Activated CD4-positive, alpha-beta T cell treated with anti-CD3 and anti-CD28 coated beads, Interleukin-10, Interleukin-2, amounts not matched to agents 100 ng/mL and 50 ng/mL, durations not matched to agents 16 hours and 8 hours (primary cell): Measurements from ENCODE around the gene SSNA1.

Source experiments
- DNase-seq: peaks from one replicate; pipeline ENCODE4 v3.0.0-alpha.2; 2020

The SSNA1 gene

DNA sequence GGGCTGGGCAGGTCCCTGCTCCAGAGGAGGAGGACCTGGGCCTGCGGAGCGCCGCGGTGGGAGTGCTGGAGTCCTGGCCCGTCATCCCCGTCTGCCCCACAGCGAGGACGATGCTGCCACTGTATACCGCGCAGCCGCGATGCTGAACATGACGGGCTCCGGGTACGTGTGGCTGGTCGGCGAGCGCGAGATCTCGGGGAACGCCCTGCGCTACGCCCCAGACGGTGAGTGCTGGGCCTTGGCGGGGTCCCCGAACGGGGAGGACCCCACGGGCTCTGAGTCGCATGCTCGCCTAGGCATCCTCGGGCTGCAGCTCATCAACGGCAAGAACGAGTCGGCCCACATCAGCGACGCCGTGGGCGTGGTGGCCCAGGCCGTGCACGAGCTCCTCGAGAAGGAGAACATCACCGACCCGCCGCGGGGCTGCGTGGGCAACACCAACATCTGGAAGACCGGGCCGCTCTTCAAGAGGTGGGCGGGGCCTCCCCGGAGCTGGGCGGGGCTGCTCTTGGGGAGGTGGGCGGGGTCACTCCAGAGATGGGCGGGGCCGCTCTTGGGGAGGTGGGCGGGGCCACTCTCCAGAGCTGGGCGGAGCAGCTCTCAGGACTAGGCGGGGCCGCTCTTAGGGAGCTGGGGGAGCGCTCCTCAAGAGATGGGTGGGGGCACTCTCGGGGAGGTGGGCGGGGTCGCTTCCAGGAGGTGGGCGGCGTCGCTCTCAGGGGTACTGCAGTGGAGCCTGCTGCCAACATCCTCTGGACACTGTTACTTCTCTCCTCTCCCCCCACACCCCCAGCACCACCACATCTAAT is 31.7 kb upstream of the SSNA1 start:
- DNase-seq: peak; percentile 68

DNA sequence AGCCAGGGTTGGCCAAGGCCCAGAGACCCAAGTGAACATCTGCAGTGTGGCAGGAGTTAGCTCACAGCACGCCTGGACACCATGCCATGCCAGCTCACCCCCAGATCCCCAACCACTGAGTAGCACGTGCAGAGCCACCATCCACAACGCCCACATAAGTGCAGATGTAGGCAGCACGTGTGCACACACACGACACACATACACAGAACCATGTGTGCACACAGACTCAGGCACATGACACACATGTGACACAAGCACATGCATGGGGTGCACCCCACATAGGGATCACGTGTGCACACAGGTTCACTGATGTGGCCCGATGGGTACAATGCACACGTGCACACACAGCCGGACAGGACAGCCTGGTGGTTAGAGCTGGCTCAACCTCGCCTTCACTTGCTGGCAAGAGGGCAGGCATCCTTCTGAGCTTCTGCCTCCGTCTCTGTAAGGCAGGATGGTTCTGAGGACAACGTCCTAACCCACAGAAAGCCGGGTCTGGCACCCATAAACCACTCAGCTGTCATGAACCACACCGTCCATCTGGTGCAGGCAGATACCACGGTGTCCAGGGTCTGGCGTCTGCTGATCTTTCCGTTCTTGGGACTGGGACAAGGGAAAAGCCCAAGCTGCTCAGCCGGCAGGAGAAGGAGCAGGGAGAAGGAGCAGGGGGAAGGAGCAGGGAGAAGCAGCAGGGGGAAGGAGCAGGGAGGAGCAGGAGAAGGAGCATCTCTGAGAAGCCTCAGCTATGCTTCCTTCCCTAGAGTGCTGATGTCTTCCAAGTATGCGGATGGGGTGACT is 30.7 kb upstream of the SSNA1 start:
- DNase-seq: no peak

DNA sequence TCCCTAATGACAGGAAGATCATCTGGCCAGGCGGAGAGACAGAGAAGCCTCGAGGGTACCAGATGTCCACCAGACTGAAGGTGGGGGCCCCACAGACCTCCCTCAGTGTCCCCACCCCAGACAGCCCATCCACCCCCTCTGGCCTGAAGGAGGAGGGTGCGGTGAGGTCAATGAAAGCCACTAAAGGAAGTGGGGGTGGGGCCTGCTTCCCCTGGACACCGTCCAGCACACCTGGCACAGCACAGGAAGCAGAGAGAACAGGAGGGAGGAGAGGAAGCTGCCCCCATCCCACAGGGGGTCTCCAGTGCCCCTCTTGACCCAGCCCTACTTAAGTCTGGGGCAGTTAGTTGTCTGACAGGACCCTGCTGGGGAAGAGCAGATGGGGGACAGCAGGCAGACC is 29.9 kb upstream of the SSNA1 start:
- no peak for DNase-seq

DNA sequence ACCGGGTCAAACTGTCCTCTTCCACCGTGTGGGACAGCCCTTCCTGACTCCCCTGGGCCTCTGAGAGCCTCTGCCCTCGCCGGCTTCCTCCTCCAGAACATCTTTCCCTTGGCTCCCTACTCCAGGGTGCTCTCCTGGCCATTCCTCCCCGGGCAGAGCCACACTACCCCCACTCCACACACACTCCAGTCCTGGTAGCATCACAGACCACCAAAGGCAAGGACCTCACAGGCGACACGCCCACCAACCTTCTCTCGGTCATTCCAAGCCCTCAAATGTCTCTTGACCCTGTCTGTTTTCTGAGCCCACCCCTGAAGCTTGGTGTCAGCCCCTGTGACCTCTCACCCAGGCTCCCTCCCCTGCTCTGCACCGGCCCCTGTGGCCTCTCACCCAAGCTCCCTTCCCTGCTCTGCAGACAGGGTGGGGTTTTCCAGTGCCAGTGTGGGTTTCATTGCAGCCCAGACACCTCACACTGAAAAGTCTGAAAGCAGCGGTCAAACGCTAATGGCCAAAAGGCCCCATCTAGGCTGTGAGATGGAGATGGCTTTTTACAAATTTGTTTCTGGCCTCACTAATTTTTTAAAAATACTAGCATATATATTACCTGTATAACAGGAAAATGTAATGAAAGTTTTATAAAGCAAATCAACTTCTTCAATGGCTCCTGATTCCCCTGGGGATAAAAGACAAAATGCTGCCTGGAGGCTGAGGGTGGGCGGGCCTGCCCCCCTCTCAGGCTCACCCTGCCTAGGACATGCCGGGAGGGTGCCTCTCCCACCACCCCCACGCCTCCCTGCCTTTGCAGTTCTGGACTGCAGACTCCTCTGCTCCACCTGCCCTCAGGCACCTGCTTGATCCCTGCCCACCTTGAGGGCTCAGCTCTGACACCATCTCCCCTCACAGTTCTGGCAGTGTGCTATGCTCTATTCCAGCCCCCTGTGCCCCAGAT is 29.1 kb upstream of the SSNA1 start:
- DNase-seq: no peak

DNA sequence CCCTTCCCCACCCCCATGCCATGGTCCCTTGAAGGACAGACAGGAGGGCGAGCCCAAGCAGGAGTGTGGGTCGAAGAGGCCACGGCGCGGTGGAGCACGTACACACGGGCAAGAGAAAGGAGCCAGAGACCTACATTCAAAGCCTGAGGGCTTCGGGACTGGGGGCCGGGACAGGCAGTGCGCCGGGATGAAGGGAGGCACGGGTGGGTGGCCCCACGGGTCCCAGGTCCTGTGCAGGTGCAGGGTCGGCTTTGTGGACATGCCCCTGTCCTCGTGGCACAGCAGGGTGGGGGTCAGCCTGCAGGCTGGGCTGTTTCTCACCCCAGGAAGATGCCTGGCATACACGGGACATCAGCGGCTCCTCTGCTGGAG is 28.4 kb upstream of the SSNA1 start:
- DNase-seq: no peak

DNA sequence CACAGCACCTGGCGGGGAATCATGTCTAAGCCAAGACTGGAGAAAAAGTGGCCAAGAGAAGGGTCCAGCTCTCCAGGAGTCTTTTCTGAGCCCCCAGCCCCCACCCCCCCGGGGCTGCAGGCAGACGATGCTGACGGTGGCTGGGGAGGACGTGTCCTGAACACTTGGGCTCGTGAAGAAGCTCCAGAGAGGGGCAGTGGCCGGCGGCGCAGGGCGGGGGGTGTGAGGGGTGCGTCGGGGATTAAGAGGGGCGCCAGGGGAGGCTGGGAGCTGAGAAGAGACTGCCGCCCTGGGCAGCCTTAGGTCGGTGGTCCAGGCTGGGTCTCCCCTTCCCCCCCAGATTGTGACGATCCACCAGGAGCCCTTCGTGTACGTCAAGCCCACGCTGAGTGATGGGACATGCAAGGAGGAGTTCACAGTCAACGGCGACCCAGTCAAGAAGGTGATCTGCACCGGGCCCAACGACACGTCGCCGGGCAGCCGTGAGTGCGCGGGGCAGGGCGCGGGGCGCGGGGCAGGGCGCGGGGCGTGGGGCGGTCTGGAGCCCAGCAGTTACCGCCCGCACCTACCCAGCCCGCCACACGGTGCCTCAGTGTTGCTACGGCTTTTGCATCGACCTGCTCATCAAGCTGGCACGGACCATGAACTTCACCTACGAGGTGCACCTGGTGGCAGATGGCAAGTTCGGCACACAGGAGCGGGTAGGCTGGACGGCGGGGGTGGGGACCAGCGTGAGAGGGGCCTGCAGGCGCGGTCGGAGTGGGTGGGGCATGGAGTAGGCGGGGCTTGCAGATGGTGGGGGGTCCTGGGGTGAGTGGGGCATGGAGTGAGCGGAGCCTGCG is 27.5 kb upstream of the SSNA1 start:
- no peak for DNase-seq

DNA sequence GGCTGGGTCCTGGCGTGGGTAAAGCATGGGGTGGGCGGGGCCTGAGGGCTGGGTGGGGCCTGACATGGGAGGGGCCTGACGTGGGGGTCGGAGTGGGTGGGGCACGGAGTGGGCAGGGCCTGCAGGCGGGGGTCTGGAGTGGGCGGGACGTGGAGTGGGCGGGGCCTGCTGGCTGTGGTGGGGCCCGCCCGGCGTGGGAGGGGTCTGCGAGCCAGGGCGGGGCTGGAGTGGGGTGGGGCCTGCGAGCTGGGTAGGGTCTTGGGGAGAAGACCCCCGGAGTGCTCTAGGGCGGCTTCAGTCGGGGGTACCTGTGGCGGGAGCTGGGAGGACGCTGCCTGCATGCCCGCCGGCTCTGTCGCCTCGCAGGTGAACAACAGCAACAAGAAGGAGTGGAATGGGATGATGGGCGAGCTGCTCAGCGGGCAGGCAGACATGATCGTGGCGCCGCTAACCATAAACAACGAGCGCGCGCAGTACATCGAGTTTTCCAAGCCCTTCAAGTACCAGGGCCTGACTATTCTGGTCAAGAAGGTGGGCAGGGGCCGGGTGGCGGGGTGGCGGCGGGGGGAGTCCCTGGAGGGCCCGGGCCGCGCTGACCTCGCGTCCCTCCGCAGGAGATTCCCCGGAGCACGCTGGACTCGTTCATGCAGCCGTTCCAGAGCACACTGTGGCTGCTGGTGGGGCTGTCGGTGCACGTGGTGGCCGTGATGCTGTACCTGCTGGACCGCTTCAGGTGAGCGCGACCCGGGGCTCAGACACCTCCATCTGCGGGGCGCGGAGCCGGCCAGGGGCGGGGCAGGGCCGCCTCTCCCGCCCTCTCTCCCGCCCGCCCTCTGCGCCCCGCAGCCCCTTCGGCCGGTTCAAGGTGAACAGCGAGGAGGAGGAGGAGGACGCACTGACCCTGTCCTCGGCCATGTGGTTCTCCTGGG is 26.7 kb upstream of the SSNA1 start:
- DNase-seq: no peak

DNA sequence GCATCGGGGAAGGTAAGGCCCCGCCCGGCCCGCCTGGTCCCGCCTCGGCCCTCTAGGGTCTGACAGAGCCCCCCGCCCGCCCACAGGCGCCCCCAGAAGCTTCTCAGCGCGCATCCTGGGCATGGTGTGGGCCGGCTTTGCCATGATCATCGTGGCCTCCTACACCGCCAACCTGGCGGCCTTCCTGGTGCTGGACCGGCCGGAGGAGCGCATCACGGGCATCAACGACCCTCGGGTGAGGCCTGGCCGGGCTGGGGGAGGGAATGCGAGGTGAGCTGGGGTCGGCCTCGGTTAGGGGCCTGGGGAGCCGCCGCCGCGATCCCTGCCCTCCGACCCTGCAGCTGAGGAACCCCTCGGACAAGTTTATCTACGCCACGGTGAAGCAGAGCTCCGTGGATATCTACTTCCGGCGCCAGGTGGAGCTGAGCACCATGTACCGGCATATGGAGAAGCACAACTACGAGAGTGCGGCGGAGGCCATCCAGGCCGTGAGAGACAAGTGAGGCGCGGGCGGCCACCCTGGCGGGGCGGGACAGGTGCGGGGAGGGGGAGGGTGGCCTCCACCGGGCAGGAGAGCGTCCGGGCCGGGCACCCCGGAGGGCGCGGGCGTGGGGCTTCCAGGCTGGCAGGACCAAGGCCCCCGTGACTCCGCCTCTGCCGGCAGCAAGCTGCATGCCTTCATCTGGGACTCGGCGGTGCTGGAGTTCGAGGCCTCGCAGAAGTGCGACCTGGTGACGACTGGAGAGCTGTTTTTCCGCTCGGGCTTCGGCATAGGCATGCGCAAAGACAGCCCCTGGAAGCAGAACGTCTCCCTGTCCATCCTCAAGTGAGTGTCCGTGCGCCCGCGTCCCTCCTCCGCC is 25.7 kb upstream of the SSNA1 start:
- DNase-seq: no peak

DNA sequence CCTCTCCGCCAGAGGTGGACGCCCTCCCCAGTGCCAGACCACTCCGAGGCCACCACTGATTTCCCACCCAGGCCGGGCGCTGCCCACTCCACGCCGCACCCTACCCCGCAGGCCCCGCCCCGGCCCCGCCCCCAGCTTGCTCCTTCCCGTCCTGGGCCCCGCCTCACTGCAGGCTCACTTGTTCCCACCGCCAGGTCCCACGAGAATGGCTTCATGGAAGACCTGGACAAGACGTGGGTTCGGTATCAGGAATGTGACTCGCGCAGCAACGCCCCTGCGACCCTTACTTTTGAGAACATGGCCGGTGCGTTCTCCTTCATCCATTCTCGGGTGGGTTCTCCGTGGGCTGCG is 25.1 kb upstream of the SSNA1 start:
- no peak for DNase-seq

DNA sequence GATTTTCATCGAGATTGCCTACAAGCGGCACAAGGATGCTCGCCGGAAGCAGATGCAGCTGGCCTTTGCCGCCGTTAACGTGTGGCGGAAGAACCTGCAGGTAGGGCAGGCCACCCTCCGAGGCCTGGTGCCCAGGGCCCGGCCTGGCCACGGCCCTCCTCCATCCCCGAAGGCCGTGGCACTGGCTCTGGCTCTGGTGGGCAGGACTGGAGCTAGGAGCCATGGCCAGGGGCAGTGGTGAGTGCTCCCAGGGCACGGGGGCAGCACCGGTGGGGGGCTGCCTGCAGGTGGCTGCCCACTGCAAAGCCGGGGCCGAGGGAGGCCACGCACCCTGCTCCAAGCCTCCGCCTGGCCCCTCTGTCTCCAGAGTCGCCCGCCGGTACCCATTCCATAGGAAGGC is 24.7 kb upstream of the SSNA1 start:
- DNase-seq: no peak

DNA sequence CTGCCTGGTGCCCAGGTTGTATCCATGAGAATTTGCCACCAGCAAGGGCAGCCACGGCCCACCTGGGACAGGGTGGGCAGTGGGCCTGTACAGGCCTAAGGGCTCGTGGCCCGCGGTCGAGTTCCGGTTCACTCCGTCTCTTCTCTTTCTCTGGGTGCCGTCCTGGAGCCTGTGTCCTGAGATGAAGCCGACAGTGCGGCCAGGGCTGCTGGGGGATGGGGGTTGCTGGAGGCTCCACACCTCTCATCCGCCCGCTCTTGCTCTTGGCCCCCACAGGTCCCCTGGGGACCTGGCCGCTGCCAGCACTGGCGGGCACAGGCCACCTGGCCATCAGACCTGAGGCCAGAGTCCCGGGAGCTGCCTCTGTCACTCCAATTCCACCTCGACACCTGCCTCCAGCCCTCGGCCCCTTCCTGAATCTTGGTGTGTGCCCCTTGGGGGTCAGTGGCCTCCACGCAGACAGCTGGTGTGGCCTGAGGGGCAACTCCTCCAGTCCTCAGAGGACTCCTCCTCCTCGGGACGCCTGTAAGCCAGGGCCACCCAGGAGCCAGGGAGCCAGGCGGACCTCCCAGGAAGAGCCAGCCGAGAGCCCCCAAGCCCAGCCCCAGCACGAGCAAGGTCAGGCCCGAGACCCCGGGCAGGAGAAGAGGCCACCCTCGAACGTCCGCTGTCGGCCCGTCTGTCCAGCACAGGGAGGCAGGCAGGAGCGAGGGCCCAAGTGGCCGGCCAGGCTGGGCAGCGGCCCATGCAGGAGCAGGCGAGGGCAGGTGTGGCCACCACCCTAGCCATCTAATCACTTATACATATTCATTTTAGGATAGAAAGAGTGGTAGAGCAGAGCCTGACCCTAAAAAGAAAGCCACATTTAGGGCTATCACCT is 23.9 kb upstream of the SSNA1 start:
- no peak for DNase-seq

DNA sequence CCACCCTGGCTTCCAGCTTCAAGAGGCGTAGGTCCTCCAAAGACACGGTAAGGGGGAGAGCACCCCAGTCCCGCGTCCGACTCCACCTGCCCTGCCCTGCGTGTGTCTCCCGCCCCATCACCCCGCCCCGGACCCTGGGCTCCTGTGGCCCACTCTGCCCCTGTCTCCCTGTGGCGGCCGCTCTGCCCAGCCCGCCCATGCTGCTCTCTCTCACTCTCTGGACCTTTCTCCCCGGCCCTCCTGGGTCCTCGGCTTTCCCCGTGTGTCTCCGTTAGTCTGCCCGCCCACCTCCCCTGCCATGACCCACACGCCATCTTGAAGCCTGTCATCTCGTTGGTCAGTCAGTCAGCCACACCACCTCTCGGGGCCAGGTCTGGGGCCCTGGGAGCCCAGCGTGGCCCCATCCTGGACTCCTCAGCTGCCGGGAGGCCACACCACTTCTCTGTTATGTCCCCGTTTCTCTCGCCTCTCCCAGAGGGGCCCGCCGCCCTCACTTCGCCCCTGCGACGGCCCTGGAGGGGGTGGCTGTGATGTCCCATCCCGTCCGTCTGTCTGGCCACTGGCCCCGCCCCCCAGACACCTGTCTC is 23.1 kb upstream of the SSNA1 start:
- DNase-seq: no peak

DNA sequence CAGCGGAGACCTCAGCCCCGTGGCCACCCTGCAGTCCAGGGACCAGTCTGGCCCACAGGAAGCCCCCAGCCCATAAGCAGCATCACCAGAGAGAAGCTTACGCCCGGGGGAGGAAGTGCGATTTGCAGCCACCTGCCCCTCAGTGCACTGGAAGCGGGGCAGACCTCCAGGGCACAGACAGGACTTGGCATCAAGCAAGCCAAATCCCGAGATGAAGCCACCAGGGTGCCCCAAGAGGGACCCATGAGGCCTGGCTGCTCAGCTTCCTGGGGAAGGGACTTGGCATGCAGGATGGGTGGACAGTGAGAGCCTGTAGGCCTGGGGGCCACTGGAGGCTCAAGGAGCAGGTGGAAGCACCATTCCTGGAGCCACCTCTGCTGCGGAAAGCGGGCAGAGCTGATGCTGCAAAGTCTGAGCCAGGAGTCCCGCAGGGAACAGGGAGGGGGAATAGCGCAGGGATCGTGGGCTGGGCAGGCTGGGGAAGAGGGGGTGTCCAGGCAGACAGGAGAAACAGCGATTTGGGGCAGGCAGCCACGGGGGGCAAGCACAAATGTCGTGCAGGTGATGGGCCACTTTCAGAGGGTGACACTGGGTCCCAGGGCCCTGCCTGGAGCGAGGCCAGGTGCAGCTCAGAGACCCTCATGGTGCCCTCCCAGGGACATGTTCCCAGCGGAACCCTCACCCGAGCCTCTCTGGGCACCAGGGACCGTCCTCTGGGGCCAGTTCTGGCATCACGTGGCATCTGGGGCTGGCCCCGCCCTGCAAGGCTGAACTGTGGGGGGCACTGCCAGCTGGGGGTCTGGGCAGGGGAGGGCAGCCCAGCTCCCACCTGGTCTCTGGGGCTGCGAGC is 21.9 kb upstream of the SSNA1 start:
- no peak for DNase-seq

DNA sequence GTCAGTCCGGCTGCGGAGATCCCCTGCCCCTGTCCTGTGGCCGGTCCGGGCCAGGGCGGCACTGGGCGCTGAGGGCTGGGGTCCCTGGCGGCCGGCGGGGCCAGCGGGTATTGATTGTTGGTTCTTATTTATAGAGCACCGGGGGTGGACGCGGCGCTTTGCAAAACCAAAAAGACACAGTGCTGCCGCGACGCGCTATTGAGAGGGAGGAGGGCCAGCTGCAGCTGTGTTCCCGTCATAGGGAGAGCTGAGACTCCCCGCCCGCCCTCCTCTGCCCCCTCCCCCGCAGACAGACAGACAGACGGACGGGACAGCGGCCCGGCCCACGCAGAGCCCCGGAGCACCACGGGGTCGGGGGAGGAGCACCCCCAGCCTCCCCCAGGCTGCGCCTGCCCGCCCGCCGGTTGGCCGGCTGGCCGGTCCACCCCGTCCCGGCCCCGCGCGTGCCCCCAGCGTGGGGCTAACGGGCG is 21.2 kb upstream of the SSNA1 start:
- DNase-seq: no peak

DNA sequence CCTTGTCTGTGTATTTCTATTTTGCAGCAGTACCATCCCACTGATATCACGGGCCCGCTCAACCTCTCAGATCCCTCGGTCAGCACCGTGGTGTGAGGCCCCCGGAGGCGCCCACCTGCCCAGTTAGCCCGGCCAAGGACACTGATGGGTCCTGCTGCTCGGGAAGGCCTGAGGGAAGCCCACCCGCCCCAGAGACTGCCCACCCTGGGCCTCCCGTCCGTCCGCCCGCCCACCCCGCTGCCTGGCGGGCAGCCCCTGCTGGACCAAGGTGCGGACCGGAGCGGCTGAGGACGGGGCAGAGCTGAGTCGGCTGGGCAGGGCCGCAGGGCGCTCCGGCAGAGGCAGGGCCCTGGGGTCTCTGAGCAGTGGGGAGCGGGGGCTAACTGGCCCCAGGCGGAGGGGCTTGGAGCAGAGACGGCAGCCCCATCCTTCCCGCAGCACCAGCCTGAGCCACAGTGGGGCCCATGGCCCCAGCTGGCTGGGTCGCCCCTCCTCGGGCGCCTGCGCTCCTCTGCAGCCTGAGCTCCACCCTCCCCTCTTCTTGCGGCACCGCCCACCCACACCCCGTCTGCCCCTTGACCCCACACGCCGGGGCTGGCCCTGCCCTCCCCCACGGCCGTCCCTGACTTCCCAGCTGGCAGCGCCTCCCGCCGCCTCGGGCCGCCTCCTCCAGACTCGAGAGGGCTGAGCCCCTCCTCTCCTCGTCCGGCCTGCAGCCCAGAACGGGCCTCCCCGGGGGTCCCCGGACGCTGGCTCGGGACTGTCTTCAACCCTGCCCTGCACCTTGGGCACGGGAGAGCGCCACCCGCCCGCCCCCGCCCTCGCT is 20.5 kb upstream of the SSNA1 start:
- no peak for DNase-seq

DNA sequence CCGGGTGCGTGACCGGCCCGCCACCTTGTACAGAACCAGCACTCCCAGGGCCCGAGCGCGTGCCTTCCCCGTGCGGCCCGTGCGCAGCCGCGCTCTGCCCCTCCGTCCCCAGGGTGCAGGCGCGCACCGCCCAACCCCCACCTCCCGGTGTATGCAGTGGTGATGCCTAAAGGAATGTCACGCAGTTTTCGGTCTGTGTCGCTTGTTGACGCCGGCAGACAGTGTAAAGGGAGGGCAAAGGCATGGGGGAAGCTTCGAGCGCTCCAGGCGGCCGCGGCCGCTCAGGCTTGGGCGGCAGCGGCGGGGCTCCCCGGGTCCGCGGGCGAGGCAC is 19.9 kb upstream of the SSNA1 start:
- DNase-seq: no peak
